Tracheal epithelial cell (primary cell): ENCODE measurements around the gene DOP1A. TPM values are rescaled to one million over a fixed set of nuclear protein-coding genes. Genes with fewer than 3 reads are reported as not detected.

Experiments
- total RNA-seq: library from RNA; depleted of rRNA; stranded (reverse); fragments of >200 nt; gene quantifications from 2 replicates; pipeline ENCODE4 v1.2.1, GENCODE V29; 2014

The DOP1A gene
- total RNA-seq = 22.9 and 25.4 TPM in 2 replicates

GRCh38 chr6:83067448-83068439 lies at the start of gene DOP1A:
TSS of gene DOP1A (plus strand) at chr6:83067671. CDS start at chr6:83096978, 29,307 bp downstream.

DNA sequence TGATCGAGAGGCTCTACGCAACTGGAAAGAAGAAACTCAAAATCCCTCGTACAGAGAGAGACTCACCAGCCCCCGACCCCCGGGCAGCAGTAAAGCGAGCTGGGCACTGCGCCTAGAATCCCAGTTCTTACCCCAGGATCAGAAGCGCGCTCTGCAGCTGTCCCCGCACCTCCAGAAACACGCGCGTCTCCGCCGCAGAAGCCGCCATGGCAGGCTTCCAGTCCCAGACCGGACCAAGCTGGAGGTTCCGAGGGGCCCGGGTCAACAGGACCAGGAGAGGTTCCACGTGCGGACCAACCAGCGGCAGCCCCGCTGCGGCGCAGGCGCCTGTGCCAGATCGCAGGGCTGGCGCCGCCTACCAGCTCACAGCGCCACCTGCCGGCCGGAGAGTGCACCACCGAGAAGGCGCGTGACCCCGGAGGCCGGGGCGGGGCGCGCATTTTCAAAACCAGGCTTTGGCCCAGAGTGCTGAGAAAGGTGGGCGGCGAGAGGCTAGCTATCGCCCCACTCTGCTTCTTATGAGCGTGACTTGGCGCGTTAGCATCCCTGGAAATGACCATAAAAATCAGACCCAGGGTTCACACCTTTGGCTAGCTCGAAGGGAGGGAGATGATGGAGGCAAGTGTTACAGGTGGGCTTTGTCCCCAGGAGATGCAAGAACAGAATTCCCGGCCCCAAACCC lies 1.8 kb upstream of the DOP1A start, which contains the start of gene UBE3D:
Gene UBE3D, minus strand, starts transcription at position 331 of the 682 bp plus-strand sequence. Its CDS starts 123 bp downstream, at position 208.

DNA sequence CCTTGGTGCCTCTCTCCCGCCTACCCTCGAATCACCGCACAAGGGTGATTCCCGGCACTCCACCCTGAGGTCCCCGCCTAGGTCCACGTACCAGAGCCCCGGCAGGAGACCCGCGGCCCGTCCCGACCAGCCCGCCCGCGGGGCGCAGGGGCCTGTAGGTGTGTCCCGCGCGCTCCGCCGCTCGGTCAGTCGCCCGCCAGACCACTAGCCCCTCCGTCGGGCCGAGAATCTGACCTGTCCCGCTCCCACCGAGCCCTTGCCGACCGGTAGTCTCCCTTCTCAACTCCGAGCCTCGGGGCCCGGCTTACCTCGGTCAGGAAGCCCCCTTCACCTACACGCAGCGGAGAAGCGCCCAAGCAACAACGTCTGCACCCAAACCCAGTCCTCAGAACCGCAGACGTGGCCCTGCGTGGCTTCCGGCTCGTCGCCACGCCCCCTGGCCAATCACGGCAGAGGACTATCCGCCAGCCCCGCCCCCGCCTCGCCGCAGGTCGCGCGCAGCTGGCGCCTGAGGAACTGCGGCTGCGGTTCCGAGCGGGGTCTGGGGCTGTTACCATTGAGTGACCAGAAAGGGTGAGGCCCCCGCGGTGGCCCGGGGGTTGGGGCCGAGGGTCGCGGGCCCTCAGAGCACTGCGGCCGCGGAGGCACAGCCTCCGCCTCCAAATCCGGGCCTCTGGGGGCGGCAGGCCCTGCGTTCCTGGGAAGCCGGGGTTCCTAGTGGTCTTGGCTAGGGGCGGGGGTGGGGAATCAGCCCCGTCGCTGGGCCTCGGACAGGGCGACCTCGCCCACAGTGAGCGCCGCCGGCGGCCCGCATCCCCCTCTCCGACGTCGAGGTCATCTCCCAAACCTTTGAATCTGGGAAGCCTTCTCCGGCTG lies 125.6 kb downstream of the DOP1A start, which contains the start of the genes PGM3 and RWDD2A:
Gene PGM3, minus strand, starts transcription at position 395 of the 876 bp plus-strand sequence. CDS start 2,253 bp downstream, outside the sequence.
Gene RWDD2A, plus strand, starts transcription at position 487 of the 876 bp plus-strand sequence. CDS start 1,095 bp downstream, outside the sequence.

Other genes with a start within 250 kb of the DOP1A start
- gene UBE3D, start 1.8 kb upstream of the DOP1A start, total RNA-seq = 7.7 and 13.4 TPM in 2 replicates
- 46.7 and 84.3 TPM in 2 replicates for gene PGM3, start 125.6 kb downstream of the DOP1A start, total RNA-seq
- gene RWDD2A, start 125.7 kb downstream of the DOP1A start, total RNA-seq = 0.64 and 2.4 TPM in 2 replicates